ENCODE data around the gene PIK3C2A. TPM values are rescaled to one million over a fixed set of nuclear protein-coding genes. Genes with fewer than 3 reads are reported as not detected.

PIK3C2A gene
- total and polyA plus RNA-seq, 2 of the 8 experiments (the other 6 are each of a cell fraction or from before 2014, with no cell fraction given), result 20.1 to 127 TPM

DNA sequence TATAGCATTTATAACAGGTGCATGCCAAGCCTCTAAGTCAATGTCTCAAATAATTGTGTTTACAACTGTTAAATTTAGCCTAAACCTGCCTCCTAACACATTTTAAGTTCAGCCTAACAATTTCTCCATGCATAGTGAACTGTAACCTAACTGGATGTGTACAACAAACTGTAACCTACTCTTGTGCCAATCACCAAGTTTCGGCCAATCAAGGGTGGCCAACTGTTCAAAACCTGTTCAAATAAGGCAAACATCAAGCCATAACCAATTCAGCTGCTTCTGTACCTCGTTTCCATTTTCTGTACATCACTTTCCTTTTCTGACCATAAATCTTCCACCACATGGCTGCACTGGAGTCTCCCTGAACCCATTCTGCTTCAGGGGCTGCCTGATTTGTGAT lies 45.4 kb downstream of the PIK3C2A start (continued):
- no peak for TF ChIP-seq HDAC6 (IDR thresholded peaks at IDR 0.05; ENCODE audit: low read depth, low read length)
- TF ChIP-seq BACH1 (IDR thresholded peaks at IDR 0.05; ENCODE audit: low read length), result no peak
- TF ChIP-seq, protein P1, sequence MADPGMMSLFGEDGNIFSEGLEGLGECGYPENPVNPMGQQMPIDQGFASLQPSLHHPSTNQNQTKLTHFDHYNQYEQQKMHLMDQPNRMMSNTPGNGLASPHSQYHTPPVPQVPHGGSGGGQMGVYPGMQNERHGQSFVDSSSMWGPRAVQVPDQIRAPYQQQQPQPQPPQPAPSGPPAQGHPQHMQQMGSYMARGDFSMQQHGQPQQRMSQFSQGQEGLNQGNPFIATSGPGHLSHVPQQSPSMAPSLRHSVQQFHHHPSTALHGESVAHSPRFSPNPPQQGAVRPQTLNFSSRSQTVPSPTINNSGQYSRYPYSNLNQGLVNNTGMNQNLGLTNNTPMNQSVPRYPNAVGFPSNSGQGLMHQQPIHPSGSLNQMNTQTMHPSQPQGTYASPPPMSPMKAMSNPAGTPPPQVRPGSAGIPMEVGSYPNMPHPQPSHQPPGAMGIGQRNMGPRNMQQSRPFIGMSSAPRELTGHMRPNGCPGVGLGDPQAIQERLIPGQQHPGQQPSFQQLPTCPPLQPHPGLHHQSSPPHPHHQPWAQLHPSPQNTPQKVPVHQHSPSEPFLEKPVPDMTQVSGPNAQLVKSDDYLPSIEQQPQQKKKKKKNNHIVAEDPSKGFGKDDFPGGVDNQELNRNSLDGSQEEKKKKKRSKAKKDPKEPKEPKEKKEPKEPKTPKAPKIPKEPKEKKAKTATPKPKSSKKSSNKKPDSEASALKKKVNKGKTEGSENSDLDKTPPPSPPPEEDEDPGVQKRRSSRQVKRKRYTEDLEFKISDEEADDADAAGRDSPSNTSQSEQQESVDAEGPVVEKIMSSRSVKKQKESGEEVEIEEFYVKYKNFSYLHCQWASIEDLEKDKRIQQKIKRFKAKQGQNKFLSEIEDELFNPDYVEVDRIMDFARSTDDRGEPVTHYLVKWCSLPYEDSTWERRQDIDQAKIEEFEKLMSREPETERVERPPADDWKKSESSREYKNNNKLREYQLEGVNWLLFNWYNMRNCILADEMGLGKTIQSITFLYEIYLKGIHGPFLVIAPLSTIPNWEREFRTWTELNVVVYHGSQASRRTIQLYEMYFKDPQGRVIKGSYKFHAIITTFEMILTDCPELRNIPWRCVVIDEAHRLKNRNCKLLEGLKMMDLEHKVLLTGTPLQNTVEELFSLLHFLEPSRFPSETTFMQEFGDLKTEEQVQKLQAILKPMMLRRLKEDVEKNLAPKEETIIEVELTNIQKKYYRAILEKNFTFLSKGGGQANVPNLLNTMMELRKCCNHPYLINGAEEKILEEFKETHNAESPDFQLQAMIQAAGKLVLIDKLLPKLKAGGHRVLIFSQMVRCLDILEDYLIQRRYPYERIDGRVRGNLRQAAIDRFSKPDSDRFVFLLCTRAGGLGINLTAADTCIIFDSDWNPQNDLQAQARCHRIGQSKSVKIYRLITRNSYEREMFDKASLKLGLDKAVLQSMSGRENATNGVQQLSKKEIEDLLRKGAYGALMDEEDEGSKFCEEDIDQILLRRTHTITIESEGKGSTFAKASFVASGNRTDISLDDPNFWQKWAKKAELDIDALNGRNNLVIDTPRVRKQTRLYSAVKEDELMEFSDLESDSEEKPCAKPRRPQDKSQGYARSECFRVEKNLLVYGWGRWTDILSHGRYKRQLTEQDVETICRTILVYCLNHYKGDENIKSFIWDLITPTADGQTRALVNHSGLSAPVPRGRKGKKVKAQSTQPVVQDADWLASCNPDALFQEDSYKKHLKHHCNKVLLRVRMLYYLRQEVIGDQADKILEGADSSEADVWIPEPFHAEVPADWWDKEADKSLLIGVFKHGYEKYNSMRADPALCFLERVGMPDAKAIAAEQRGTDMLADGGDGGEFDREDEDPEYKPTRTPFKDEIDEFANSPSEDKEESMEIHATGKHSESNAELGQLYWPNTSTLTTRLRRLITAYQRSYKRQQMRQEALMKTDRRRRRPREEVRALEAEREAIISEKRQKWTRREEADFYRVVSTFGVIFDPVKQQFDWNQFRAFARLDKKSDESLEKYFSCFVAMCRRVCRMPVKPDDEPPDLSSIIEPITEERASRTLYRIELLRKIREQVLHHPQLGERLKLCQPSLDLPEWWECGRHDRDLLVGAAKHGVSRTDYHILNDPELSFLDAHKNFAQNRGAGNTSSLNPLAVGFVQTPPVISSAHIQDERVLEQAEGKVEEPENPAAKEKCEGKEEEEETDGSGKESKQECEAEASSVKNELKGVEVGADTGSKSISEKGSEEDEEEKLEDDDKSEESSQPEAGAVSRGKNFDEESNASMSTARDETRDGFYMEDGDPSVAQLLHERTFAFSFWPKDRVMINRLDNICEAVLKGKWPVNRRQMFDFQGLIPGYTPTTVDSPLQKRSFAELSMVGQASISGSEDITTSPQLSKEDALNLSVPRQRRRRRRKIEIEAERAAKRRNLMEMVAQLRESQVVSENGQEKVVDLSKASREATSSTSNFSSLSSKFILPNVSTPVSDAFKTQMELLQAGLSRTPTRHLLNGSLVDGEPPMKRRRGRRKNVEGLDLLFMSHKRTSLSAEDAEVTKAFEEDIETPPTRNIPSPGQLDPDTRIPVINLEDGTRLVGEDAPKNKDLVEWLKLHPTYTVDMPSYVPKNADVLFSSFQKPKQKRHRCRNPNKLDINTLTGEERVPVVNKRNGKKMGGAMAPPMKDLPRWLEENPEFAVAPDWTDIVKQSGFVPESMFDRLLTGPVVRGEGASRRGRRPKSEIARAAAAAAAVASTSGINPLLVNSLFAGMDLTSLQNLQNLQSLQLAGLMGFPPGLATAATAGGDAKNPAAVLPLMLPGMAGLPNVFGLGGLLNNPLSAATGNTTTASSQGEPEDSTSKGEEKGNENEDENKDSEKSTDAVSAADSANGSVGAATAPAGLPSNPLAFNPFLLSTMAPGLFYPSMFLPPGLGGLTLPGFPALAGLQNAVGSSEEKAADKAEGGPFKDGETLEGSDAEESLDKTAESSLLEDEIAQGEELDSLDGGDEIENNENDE (IDR thresholded peaks at IDR 0.05; ENCODE audit: insufficient replicate concordance, low read length), result no peak
- TF ChIP-seq KDM1A (IDR thresholded peaks at IDR 0.05; ENCODE audit: borderline replicate concordance, low read length), result no peak
- no peak for TF ChIP-seq SP1 (IDR thresholded peaks at IDR 0.05; ENCODE audit: low read depth, low read length)
- no peak for TF ChIP-seq RAD21 (IDR thresholded peaks at IDR 0.05 in 1 of 2, conservative IDR thresholded peaks at IDR 0.05 in 1 of 2; ENCODE audit: low read depth in 2 of 2, low read length in 2 of 2)

Measured in H1 (cell line).